ENCODE results near the gene UAP1L1.
"Not testable (repeated sequence)": the region's sequence is repeated elsewhere in the genome, so short reads cannot be mapped to it uniquely, and the experiment has no call there.

DNA sequence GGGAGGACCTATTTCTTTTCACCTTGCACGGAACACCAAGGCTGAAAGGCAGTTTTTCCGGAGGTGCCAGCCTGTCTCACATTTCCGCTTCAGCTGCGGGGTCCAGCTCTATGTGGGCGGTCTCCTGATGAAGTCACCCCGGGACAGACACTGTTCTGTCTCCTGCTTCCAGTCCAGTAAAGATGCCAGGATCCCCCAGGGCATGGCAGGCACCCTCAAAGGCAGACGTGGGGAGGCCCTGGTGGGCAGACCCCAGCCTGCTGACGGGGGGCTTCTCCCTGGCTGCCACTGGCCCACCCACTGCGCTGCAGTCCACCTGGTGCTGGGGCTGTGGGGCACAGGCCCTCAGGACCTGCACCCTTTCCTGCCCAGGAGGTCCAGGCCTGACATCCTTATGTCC is 14.5 kb upstream of the UAP1L1 start:
- TF ChIP-seq, protein P1, sequence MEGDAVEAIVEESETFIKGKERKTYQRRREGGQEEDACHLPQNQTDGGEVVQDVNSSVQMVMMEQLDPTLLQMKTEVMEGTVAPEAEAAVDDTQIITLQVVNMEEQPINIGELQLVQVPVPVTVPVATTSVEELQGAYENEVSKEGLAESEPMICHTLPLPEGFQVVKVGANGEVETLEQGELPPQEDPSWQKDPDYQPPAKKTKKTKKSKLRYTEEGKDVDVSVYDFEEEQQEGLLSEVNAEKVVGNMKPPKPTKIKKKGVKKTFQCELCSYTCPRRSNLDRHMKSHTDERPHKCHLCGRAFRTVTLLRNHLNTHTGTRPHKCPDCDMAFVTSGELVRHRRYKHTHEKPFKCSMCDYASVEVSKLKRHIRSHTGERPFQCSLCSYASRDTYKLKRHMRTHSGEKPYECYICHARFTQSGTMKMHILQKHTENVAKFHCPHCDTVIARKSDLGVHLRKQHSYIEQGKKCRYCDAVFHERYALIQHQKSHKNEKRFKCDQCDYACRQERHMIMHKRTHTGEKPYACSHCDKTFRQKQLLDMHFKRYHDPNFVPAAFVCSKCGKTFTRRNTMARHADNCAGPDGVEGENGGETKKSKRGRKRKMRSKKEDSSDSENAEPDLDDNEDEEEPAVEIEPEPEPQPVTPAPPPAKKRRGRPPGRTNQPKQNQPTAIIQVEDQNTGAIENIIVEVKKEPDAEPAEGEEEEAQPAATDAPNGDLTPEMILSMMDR (tag by site-specific recombination; IDR thresholded peaks at IDR 0.05): not testable (repeated sequence)
- not testable (repeated sequence) for TF ChIP-seq KLF9 (tag by site-specific recombination; IDR thresholded peaks at IDR 0.05; ENCODE audit: low read depth); ZNF174 (tag by site-specific recombination; IDR thresholded peaks at IDR 0.05); TCF7L2 (IDR thresholded peaks at IDR 0.05; ENCODE audit: borderline replicate concordance, low read depth, low read length); ZNF571 (tag by site-specific recombination; IDR thresholded peaks at IDR 0.05); ZNF223 (tag by site-specific recombination; IDR thresholded peaks at IDR 0.05); YY1 (tag by site-specific recombination; IDR thresholded peaks at IDR 0.05); ZBTB1 (tag by site-specific recombination; IDR thresholded peaks at IDR 0.05); ZNF548 (tag by site-specific recombination; IDR thresholded peaks at IDR 0.05); ZBTB8A (tag by site-specific recombination; IDR thresholded peaks at IDR 0.05); ZNF169 (tag by site-specific recombination; IDR thresholded peaks at IDR 0.05); ZNF530 (tag by site-specific recombination; IDR thresholded peaks at IDR 0.05; ENCODE audit: low read depth)
- TF ChIP-seq, protein P2, sequence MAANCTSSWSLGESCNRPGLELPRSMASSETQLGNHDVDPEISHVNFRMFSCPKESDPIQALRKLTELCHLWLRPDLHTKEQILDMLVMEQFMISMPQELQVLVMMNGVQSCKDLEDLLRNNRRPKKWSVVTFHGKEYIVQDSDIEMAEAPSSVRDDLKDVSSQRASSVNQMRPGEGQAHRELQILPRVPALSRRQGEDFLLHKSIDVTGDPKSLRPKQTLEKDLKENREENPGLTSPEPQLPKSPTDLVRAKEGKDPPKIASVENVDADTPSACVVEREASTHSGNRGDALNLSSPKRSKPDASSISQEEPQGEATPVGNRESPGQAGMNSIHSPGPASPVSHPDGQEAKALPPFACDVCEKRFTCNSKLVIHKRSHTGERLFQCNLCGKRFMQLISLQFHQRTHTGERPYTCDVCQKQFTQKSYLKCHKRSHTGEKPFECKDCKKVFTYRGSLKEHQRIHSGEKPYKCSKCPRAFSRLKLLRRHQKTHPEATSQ (tag by site-specific recombination; IDR thresholded peaks at IDR 0.05): not testable (repeated sequence)
- TF ChIP-seq, protein P3, sequence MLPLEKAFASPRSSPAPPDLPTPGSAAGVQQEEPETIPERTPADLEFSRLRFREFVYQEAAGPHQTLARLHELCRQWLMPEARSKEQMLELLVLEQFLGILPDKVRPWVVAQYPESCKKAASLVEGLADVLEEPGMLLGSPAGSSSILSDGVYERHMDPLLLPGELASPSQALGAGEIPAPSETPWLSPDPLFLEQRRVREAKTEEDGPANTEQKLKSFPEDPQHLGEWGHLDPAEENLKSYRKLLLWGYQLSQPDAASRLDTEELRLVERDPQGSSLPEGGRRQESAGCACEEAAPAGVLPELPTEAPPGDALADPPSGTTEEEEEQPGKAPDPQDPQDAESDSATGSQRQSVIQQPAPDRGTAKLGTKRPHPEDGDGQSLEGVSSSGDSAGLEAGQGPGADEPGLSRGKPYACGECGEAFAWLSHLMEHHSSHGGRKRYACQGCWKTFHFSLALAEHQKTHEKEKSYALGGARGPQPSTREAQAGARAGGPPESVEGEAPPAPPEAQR (tag by site-specific recombination; IDR thresholded peaks at IDR 0.05): not testable (repeated sequence)
